Ishikawa (cell line): Measurements from ENCODE around the gene PDE4D.

Source experiments
- CEBPB ChIP-seq: IDR thresholded peaks from 2 replicates; pipeline ENCODE4 v1.6.1; 2012
- CREB1 ChIP-seq: IDR thresholded peaks from 2 replicates; pipeline ENCODE4 v1.6.1; 2012; ENCODE audit warnings: low read depth
- EGR1 ChIP-seq: IDR thresholded peaks from 2 replicates; pipeline ENCODE4 v1.6.1; 2012
- EP300 ChIP-seq: IDR thresholded peaks from 2 replicates; pipeline ENCODE4 v1.6.1; 2012; ENCODE audit warnings: borderline replicate concordance
- FOXM1 ChIP-seq: IDR thresholded peaks from 2 replicates; pipeline ENCODE4 v1.6.1; 2012; ENCODE audit warnings: low read depth, borderline replicate concordance
- MAX ChIP-seq: IDR thresholded peaks from 2 replicates; pipeline ENCODE4 v1.6.1; 2012
- NFIC ChIP-seq: IDR thresholded peaks from 2 replicates; pipeline ENCODE4 v1.6.1; 2012
- RAD21 ChIP-seq: IDR thresholded peaks from 2 replicates; pipeline ENCODE4 v1.6.1; 2012; ENCODE audit warnings: low read depth
- TAF1 ChIP-seq: IDR thresholded peaks from 2 replicates; pipeline ENCODE4 v1.6.1; 2012; ENCODE audit warnings: low read depth, mild to moderate bottlenecking
- TCF12 ChIP-seq: IDR thresholded peaks from 2 replicates; pipeline ENCODE4 v1.6.1; 2012; ENCODE audit warnings: low read depth
- TEAD4 ChIP-seq: IDR thresholded peaks from 2 replicates; pipeline ENCODE4 v1.6.1; 2012
- YY1 ChIP-seq: IDR thresholded peaks from 2 replicates; pipeline ENCODE4 v1.6.1; 2012; ENCODE audit warnings: low read depth
- ZBTB7A ChIP-seq: IDR thresholded peaks from 2 replicates; pipeline ENCODE4 v1.6.1; 2012; ENCODE audit warnings: low read depth
- TF ChIP-seq, protein P1 (sequence below): IDR thresholded peaks from 2 replicates; pipeline ENCODE4 v1.6.1; 2012
- TF ChIP-seq, protein P2 (sequence below): IDR thresholded peaks from 2 replicates; pipeline ENCODE4 v1.6.1; 2012; ENCODE audit warnings: low read depth, mild to moderate bottlenecking

PDE4D gene

GRCh38 chr5:59245198-59245597 lies 648.3 kb downstream of the PDE4D start:
- no peak for TF ChIP-seq YY1
- TF ChIP-seq EP300, result no peak
- no peak for TF ChIP-seq FOXM1
- TF ChIP-seq, protein P1, sequence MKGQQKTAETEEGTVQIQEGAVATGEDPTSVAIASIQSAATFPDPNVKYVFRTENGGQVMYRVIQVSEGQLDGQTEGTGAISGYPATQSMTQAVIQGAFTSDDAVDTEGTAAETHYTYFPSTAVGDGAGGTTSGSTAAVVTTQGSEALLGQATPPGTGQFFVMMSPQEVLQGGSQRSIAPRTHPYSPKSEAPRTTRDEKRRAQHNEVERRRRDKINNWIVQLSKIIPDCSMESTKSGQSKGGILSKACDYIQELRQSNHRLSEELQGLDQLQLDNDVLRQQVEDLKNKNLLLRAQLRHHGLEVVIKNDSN, result no peak
- TF ChIP-seq CEBPB, result no peak
- no peak for TF ChIP-seq RAD21

- TF ChIP-seq EP300, result no peak
- TF ChIP-seq RAD21, result no peak
- no peak for TF ChIP-seq TCF12
Observed at GRCh38 chr5:59241552-59241951, 652.0 kb downstream of the PDE4D start.

DNA sequence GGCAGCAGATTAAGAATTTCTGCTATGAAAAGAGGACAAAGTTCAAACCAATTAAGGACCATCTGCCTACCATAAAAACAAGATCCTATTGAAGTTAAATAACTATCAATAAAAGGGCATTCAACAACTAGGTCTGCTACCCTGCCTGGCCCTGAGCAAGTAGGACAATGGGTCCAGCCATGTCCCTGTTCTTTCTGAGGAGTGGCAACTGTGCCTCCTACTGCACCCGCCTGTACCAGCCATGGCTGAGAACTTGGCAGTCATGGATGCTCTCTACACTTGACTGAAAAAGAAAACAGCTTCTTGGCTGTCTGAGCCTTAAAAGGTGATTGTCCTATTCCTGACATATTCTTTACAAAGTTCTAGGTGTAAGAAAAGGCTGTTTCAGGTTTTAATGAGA lies 652.4 kb downstream of the PDE4D start:
- TF ChIP-seq, protein P1, result no peak
- no peak for TF ChIP-seq CEBPB
- TF ChIP-seq ZBTB7A, result no peak
- TF ChIP-seq FOXM1, result no peak
- TF ChIP-seq NFIC, result no peak
- TF ChIP-seq TCF12, result no peak
- TF ChIP-seq MAX, result no peak
- TF ChIP-seq EGR1, result no peak
- no peak for TF ChIP-seq CREB1
- no peak for TF ChIP-seq EP300

GRCh38 chr5:59238126-59238902 lies 655.2 kb downstream of the PDE4D start:
- TF ChIP-seq ZBTB7A (no peak), TEAD4 (no peak), RAD21 (no peak), YY1 (no peak), EP300 (no peak), CREB1 (no peak), FOXM1 (no peak), TAF1 (no peak), NFIC (no peak), TCF12 (no peak), EGR1 (no peak), CEBPB (no peak), MAX (no peak)
- TF ChIP-seq, protein P2, sequence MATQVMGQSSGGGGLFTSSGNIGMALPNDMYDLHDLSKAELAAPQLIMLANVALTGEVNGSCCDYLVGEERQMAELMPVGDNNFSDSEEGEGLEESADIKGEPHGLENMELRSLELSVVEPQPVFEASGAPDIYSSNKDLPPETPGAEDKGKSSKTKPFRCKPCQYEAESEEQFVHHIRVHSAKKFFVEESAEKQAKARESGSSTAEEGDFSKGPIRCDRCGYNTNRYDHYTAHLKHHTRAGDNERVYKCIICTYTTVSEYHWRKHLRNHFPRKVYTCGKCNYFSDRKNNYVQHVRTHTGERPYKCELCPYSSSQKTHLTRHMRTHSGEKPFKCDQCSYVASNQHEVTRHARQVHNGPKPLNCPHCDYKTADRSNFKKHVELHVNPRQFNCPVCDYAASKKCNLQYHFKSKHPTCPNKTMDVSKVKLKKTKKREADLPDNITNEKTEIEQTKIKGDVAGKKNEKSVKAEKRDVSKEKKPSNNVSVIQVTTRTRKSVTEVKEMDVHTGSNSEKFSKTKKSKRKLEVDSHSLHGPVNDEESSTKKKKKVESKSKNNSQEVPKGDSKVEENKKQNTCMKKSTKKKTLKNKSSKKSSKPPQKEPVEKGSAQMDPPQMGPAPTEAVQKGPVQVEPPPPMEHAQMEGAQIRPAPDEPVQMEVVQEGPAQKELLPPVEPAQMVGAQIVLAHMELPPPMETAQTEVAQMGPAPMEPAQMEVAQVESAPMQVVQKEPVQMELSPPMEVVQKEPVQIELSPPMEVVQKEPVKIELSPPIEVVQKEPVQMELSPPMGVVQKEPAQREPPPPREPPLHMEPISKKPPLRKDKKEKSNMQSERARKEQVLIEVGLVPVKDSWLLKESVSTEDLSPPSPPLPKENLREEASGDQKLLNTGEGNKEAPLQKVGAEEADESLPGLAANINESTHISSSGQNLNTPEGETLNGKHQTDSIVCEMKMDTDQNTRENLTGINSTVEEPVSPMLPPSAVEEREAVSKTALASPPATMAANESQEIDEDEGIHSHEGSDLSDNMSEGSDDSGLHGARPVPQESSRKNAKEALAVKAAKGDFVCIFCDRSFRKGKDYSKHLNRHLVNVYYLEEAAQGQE, result no peak
- TF ChIP-seq, protein P1, result no peak

DNA sequence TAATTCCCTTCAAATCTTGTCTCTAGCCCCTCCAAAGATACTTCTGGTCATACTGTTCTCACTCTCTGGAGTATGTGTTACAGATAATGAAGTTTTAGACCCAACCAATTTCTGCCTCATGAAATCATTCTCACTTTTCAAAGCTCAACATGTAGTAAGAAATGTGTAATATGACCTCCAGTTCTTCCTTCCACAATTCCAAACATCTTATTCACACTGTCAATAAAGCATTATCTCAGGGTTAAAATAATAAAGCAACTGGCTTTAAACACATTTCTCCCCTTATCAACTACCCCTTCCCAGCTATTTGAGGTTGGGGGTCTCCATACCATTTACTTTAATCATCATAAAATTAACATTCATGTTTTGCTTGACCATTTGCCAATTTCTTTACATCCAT lies 656.5 kb downstream of the PDE4D start:
- no peak for TF ChIP-seq CEBPB
- TF ChIP-seq EP300, result no peak
- TF ChIP-seq EGR1, result no peak
- no peak for TF ChIP-seq TEAD4
- TF ChIP-seq YY1, result no peak
- no peak for TF ChIP-seq NFIC
- TF ChIP-seq, protein P1, result no peak
- no peak for TF ChIP-seq TCF12
- TF ChIP-seq MAX, result no peak
- no peak for TF ChIP-seq FOXM1
- TF ChIP-seq ZBTB7A, result no peak
- TF ChIP-seq CREB1, result no peak
- TF ChIP-seq TAF1, result no peak
- TF ChIP-seq, protein P2, result no peak
